Upper lobe of right lung (tissue), 1 donor: Measurements from ENCODE around the gene SYPL2. TPM values are rescaled to one million over a fixed set of nuclear protein-coding genes. Genes with fewer than 3 reads are reported as not detected.

Source experiments
- ATAC-seq: fragments of 200-7000 bp; cut with Tn5 transposase; one replicate; pipeline ENCODE4 v1.9.1; 2020; ENCODE audit warnings: mild to moderate bottlenecking, moderate library complexity
- DNase-seq: peaks from one replicate; pipeline ENCODE4 v3.0.0-alpha.2; 2020
- H3K27ac ChIP-seq: fragments of 200-600 bp; one replicate; pipeline ENCODE4 v1.8.0; 2022
- H3K27me3 ChIP-seq: fragments of 200-600 bp; one replicate; pipeline ENCODE4 v1.8.0; 2022; ENCODE audit warnings: mild to moderate bottlenecking
- H3K36me3 ChIP-seq: fragments of 200-600 bp; one replicate; pipeline ENCODE4 v1.8.0; 2022
- H3K4me1 ChIP-seq: fragments of 200-600 bp; one replicate; pipeline ENCODE4 v1.8.0; 2022
- H3K4me3 ChIP-seq: fragments of 200-600 bp; one replicate; pipeline ENCODE4 v1.8.0; 2022; ENCODE audit warnings: mild to moderate bottlenecking
- H3K9me3 ChIP-seq: fragments of 200-600 bp; one replicate; pipeline ENCODE4 v1.8.0; 2022
- CTCF ChIP-seq: fragments of 200-600 bp; IDR thresholded peaks from one replicate; pipeline ENCODE4 v1.8.0; 2022; ENCODE audit warnings: antibody characterized with exemption
- intact Hi-C: fragments of 100-400 bp; cut with DNase I; formaldehyde crosslinking; loops from one replicate; pipeline ENCODE4 v1.11.0; 2022
- total RNA-seq: library from RNA; stranded (reverse); fragmentation: NEBNext Ultra II Directional; extraction: Animal tissue kit (Norgen Biotek cat#: 25700); gene quantifications from one replicate; pipeline ENCODE4 v1.2.1, GENCODE V29; 2021
- donor health status: DM: no; HTN: yes; CAD: no; lungs with severe emphysema.

SYPL2 gene
- total RNA-seq, 1 donor from 2014 or later, result 3.1 TPM

- no peak for TF ChIP-seq CTCF
- Histone ChIP-seq H3K4me1 (peaks cover 10% of the 10 kb centered on the region), H3K27me3 (no peaks in the 10 kb centered on the region), H3K9me3 (no peaks in the 10 kb centered on the region), H3K4me3 (no peak overlapping the region), H3K36me3 (no peaks in the 10 kb centered on the region), H3K27ac (peak overlapping the region; percentile 24)
- DNase-seq (no peak), ATAC-seq (no peak)
- intact Hi-C loops, result loop anchor here (5.0 kb wide), 1 partner anchor 38 kb away; the partner anchor contains the start of gene CYB561D1
Measured at GRCh38 chr1:109530457-109531087, 64.2 kb downstream of the SYPL2 start.

- Histone ChIP-seq H3K27me3 (no peaks in the 10 kb centered on the region), H3K36me3 (no peaks in the 10 kb centered on the region), H3K4me3 (no peak overlapping the region), H3K27ac (no peak overlapping the region), H3K9me3 (no peaks in the 10 kb centered on the region), H3K4me1 (peaks cover 10% of the 10 kb centered on the region)
- DNase-seq (no peak), ATAC-seq (no peak)
- intact Hi-C loops, result loop anchor here (5.0 kb wide), 1 partner anchor 39 kb away; the partner anchor contains the start of gene CYB561D1
- TF ChIP-seq CTCF, result no peak
Measured at GRCh38 chr1:109531380-109531779, 65.0 kb downstream of the SYPL2 start.

Other genes with a start within 250 kb of the SYPL2 start
- gene CELSR2, start 217.0 kb upstream of the SYPL2 start, total RNA-seq, result 7.4 TPM
- gene PSRC1, start 183.4 kb upstream of the SYPL2 start, total RNA-seq, result 2.9 TPM
- 3.6 TPM for gene MYBPHL, start 159.5 kb upstream of the SYPL2 start, total RNA-seq
- 183 TPM for gene SORT1, start 68.6 kb upstream of the SYPL2 start, total RNA-seq
- 67.8 TPM for gene PSMA5, start 40.1 kb upstream of the SYPL2 start, total RNA-seq
- gene ATXN7L2, start 17.4 kb downstream of the SYPL2 start, total RNA-seq, result 4.6 TPM
- 13.1 TPM for gene CYB561D1, start 27.5 kb downstream of the SYPL2 start, total RNA-seq
- gene AMIGO1, start 43.2 kb downstream of the SYPL2 start, total RNA-seq, result 13.3 TPM
- not detected for gene GPR61, start 73.3 kb downstream of the SYPL2 start, total RNA-seq
- gene GNAI3, start 82.1 kb downstream of the SYPL2 start, total RNA-seq, result 6.9 TPM
- not detected for gene GNAT2, start 153.1 kb downstream of the SYPL2 start, total RNA-seq
- gene AMPD2, start 153.3 kb downstream of the SYPL2 start, total RNA-seq, result 56.9 TPM
- gene GSTM4, start 189.6 kb downstream of the SYPL2 start, total RNA-seq, result 17.2 TPM
- gene GSTM2, start 201.5 kb downstream of the SYPL2 start, total RNA-seq, result 37.3 TPM
- gene GSTM1, start 221.3 kb downstream of the SYPL2 start, total RNA-seq, result not detected
- gene GSTM5, start 245.7 kb downstream of the SYPL2 start, total RNA-seq, result 18.1 TPM